GM21825 (cell line): ENCODE results near the gene POLR1G.
"Not testable (repeated sequence)": the region's sequence is repeated elsewhere in the genome, so short reads cannot be mapped to it uniquely, and the experiment has no call there.

ENCODE experiments used
- ATAC-seq: cut with Tn5 transposase; IDR thresholded peaks from one replicate; pipeline ENCODE4 v1.9.1; 2021; ENCODE audit warnings: mild to moderate bottlenecking, moderate library complexity; ENCODE audit not compliant: unreplicated experiment

The POLR1G gene

DNA sequence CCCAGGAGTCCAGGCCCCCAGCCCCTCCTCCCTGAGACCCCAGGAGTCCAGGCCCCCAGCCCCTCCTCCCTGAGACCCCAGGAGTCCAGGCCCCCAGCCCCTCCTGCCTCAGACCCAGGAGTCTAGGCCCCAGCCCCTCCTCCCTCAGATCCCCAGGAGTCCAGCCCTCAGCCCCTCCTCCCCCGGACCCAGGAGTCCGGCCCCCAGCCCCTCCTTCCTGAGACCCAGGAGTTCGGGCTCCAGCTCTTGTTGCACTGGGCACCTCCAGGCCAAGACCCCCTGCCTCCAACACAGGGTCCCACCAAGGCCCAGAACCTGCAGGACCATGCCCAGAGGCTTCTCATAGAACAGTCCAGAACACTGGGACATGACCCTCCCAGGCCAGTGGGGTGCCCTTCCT, 13.5 kb downstream of the POLR1G start:
- ATAC-seq = no peak

DNA sequence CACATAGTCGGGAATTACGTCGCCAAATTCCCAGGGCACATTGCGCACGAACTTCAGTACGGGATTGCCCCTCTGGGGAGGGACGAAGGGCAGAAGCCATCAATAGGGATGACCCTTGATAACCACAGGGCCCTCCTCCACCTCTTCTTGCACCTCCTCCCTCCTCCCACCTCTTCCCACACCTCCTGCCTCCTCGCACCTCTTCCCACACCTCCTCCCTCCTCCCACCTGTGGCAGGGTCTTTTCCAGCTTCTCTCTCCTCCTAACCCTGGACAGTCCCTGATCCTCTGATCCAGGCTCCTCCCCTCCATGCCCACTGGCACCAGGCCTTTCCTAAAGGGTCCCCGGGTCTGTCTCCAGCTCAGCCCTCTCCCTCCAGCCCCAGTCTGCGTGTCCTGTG, 13.9 kb downstream of the POLR1G start:
- ATAC-seq = no peak

DNA sequence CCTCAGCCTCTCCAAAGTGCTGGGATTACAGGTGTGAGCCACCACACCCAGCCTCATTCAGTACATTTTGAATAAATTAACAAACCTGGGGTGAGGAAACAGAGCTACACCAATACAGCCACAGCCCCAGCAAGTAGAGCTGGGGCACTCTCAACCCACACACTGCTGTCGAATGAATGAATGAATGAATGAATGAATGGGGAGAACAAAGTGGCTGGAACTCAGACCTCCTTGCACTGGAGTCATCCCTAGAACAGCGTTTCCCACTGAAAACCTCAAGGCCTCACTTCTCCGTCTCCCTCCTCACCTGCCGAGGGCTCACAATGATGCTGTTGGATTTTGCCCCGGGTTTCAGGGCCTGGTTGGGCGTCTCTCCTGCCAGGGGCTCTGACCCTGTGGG, 14.4 kb downstream of the POLR1G start:
- no peak for ATAC-seq

- ATAC-seq = no peak
These were observed 15.6 kb downstream of the POLR1G start for GRCh38 chr19:45421947-45422498.

GRCh38 chr19:45423033-45423588, 16.7 kb downstream of the POLR1G start:
- no peak for ATAC-seq

- ATAC-seq = peak; percentile 61
These were observed 17.2 kb downstream of the POLR1G start, which contains the start of gene ERCC1 for GRCh38 chr19:45423589-45424190. Gene ERCC1 (minus strand): TSS chr19:45423917. CDS start chr19:45423374, 543 bp downstream.

DNA sequence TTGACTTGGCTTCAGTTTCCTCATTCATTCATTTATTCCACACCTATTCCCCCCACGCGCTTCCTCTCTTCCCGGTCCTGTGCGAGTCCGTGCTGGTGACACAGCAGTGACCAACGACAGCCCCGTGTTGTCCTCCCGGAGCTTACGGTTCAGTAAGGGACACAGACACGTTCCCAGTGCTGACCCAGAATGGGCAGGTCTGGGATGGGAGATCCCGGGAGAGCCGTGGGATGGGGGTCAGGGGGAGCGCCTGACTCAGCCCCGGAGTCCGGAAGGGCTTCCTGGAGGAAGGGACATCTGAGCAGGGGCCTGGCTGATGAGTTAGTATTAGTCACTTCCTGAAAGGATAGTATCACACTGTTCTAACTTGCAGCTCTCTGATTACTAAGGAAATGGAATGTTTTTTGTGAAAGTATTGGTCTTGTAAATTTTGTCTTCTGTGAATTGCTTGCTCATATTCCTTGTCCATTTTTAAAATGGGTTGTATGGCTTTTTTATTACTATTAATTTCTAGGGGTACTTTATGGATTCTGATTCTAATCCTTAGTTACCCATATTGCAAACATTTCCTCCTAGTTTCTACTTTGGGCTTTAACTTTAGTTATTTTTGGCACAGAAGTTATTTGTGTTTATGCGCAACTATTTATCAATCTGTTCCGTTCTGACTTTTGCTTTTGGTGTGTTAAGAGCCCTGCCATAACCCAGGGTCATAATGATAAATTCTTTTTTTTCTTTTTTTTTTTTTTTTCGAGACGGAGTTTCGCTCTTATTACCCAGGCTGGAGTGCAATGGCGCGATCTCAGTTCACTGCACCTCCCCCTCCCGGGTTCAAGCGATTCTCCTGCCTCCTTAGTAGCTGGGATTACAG, 18.0 kb downstream of the POLR1G start:
- ATAC-seq = peak; percentile 13

- ATAC-seq = no peak
These were observed 22.2 kb downstream of the POLR1G start for GRCh38 chr19:45428384-45429231.

- ATAC-seq = not testable (repeated sequence)
These were observed 23.5 kb downstream of the POLR1G start for GRCh38 chr19:45429896-45430295.

GRCh38 chr19:45431008-45431407, 24.6 kb downstream of the POLR1G start:
- ATAC-seq = not testable (repeated sequence)

DNA sequence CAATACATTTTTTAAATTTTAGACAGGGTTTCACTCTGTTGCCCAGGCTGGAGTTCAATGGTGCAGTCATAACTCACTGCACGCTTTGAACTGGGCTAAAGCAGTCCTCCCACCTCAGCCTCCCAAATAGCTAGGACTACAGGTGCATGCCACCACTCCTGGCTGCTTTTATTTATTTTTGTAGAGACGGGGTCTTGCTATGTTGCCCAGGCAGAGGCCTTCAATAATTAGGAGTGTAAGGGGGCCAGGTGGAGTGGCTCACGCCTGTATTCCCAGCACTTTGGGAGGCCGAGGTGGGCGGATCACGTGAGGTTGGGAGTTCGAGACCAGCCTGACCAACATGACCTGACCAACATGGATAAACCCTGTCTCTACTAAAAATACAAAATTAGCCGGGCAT, 26.1 kb downstream of the POLR1G start:
- not testable (repeated sequence) for ATAC-seq

GRCh38 chr19:45437328-45437727, 30.9 kb downstream of the POLR1G start:
- ATAC-seq = no peak

GRCh38 chr19:45439190-45439568, 32.7 kb downstream of the POLR1G start:
- ATAC-seq = no peak

DNA sequence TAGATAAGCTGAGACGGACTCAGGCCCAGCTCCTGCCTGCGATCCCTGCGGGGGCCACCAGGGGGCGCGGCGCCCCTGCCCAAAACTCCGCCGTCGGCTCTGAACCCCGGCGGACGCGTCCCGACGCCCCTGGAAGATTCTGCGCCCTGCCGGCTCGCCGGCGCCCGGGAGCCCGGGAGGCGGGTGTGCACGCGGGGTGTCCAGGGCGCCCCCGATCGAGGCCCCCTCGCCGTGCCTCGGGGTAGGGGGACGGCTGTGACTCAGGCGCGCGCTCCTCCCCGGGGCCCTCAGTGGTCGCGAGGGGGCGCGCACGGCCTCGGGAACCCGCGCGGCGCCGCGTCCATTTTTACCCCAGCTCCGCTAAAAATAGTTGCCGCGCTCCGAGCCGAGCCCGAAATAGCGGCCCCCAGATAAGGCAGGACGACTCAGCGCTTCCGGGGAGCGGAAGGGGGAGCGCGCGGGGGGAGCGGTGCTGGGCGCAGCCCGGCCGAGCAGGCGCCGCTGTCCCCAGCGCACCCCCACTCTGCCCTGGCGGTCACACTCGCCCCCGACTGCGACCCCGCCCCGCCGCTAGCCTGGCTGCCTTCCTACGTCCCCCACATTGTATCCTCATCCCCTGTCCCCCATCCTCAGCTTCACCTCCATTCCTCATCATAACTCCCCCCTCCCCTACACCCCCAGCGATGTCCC, 33.3 kb downstream of the POLR1G start:
- peak; percentile 43 for ATAC-seq

GRCh38 chr19:45440259-45440638, 33.8 kb downstream of the POLR1G start:
- no peak for ATAC-seq

- ATAC-seq = no peak
These were observed 34.6 kb downstream of the POLR1G start for GRCh38 chr19:45440873-45441654.

- ATAC-seq = no peak
These were observed 35.9 kb downstream of the POLR1G start for GRCh38 chr19:45442408-45442777.

GRCh38 chr19:45442778-45443461, 36.5 kb downstream of the POLR1G start:
- no peak for ATAC-seq
